SU-DHL-6 (cell line): ENCODE measurements around the gene ESF1.

Source experiments
- H2AFZ ChIP-seq: fragments of 200-600 bp; sonication (generic); 2 replicates; pipeline ENCODE4 v1.6.1; 2014; ENCODE audit warnings: low read depth, mild to moderate bottlenecking, moderate library complexity, mixed read lengths, antibody characterized with exemption, low read length; ENCODE audit not compliant: severe bottlenecking
- H3F3A ChIP-seq: fragments of 200-600 bp; shearing (Covaris generic); 2 replicates; pipeline ENCODE4 v1.6.0; 2016; ENCODE audit warnings: antibody characterized with exemption, mild to moderate bottlenecking; ENCODE audit not compliant: insufficient read depth
- H3K27ac ChIP-seq: fragments of 200-600 bp; sonication (generic); 2 replicates; pipeline ENCODE4 v1.5.1; 2016; ENCODE audit warnings: low read depth, mild to moderate bottlenecking, low read length, moderate library complexity, mixed read lengths
- H3K27me3 ChIP-seq: fragments of 200-600 bp; sonication (generic), shearing (Covaris generic); 2 replicates; pipeline ENCODE4 v1.6.0; 2014; ENCODE audit warnings: mild to moderate bottlenecking, low read length
- H3K36me3 ChIP-seq: fragments of 200-600 bp; sonication (generic); 2 replicates; pipeline ENCODE4 v1.6.1; 2014; ENCODE audit warnings: mild to moderate bottlenecking, low read length, mixed read lengths
- H3K4me2 ChIP-seq: fragments of 300-600, 200-600 bp; shearing (Covaris generic), sonication (generic); 2 replicates; pipeline ENCODE4 v1.6.0; 2014; ENCODE audit warnings: low read length, low read depth, mild to moderate bottlenecking; ENCODE audit not compliant: poor library complexity, severe bottlenecking
- H3K4me3 ChIP-seq: fragments of 200-600 bp; sonication (generic); 2 replicates; pipeline ENCODE4 v1.5.1; 2014; ENCODE audit warnings: antibody characterized with exemption, low read length, mild to moderate bottlenecking, mixed read lengths; ENCODE audit not compliant: insufficient read depth, poor library complexity, severe bottlenecking
- H3K79me2 ChIP-seq: fragments of 200-600 bp; sonication (generic); 2 replicates; pipeline ENCODE4 v1.6.1; 2014; ENCODE audit warnings: mild to moderate bottlenecking, low read length, moderate library complexity; ENCODE audit not compliant: insufficient read depth
- H3K9ac ChIP-seq: fragments of 200-600 bp; sonication (generic); 2 replicates; pipeline ENCODE4 v1.7.0; 2014; ENCODE audit warnings: mild to moderate bottlenecking, low read length
- H3K9me2 ChIP-seq: fragments of 200-600 bp; sonication (generic); replicated peaks from 2 replicates; pipeline ENCODE4 v1.6.1; 2014; ENCODE audit warnings: low read length; ENCODE audit not compliant: insufficient read depth
- H3K9me3 ChIP-seq: fragments of 200-600 bp; sonication (generic); 2 replicates; pipeline ENCODE4 v1.6.1; 2014; ENCODE audit warnings: low read length, mixed read lengths; ENCODE audit not compliant: insufficient read depth
- H4K20me1 ChIP-seq: fragments of 200-600 bp; sonication (generic); 2 replicates; pipeline ENCODE4 v1.6.1; 2014; ENCODE audit warnings: low read depth, mild to moderate bottlenecking, antibody characterized with exemption, low read length, moderate library complexity, mixed read lengths
- CTCF ChIP-seq: fragments of 200-600 bp; sonication (generic); IDR thresholded peaks from one replicate; pipeline ENCODE4 v1.5.1; 2017; ENCODE audit warnings: antibody characterized with exemption, mild to moderate bottlenecking, low read length, moderate library complexity; ENCODE audit not compliant: insufficient read depth, poor library complexity, severe bottlenecking
- EZH2phosphoT487 ChIP-seq: fragments of 200-600 bp; sonication (generic), shearing (Covaris generic); conservative IDR thresholded peaks from 2 replicates; pipeline ENCODE4 v1.6.1; 2018; ENCODE audit warnings: mild to moderate bottlenecking, antibody characterized with exemption, low read length, moderate library complexity, mixed read lengths

ESF1 gene

GRCh38 chr20:13814672-13815071 lies 30.0 kb upstream of the ESF1 start:
- no peak overlapping the region for H2AFZ ChIP-seq
- H3F3A ChIP-seq: no peaks in the 10 kb centered on the region
- no peak overlapping the region for H3K9ac ChIP-seq
- no peaks in the 10 kb centered on the region for H3K79me2 ChIP-seq
- H3K4me3 ChIP-seq: no peak overlapping the region
- H4K20me1 ChIP-seq: no peaks in the 10 kb centered on the region
- no peaks in the 10 kb centered on the region for H3K9me3 ChIP-seq
- no peak overlapping the region for H3K4me2 ChIP-seq
- no peaks in the 10 kb centered on the region for H3K9me2 ChIP-seq
- TF ChIP-seq CTCF (no peak), EZH2phosphoT487 (no peak)
- no peaks in the 10 kb centered on the region for H3K27me3 ChIP-seq
- peaks cover 11% of the 10 kb centered on the region; the same call in 1 of the 2 replicates for H3K36me3 ChIP-seq
- H3K27ac ChIP-seq: no peak overlapping the region

- H3F3A ChIP-seq: no peaks in the 10 kb centered on the region
- TF ChIP-seq EZH2phosphoT487: no peak
- TF ChIP-seq CTCF: no peak
Measured at GRCh38 chr20:13813910-13814309, 29.2 kb upstream of the ESF1 start.

GRCh38 chr20:13810446-13810845 lies 25.7 kb upstream of the ESF1 start:
- Histone ChIP-seq H4K20me1 (no peaks in the 10 kb centered on the region), H3K4me3 (no peak overlapping the region), H3K9me3 (no peaks in the 10 kb centered on the region), H3K79me2 (no peaks in the 10 kb centered on the region), H3K27ac (no peak overlapping the region), H2AFZ (no peak overlapping the region), H3K4me2 (no peak overlapping the region), H3F3A (no peaks in the 10 kb centered on the region), H3K9ac (no peak overlapping the region), H3K36me3 (peaks cover 10% of the 10 kb centered on the region; the same call in 1 of the 2 replicates), H3K27me3 (no peaks in the 10 kb centered on the region), H3K9me2 (no peaks in the 10 kb centered on the region)
- TF ChIP-seq CTCF (no peak), EZH2phosphoT487 (no peak)

More at GRCh38 chr20:13813910-13814309, 29.2 kb upstream of the ESF1 start:
- H3K9ac ChIP-seq: no peak overlapping the region
- no peaks in the 10 kb centered on the region for H3K79me2 ChIP-seq
- no peak overlapping the region for H3K27ac ChIP-seq
- H3K9me2 ChIP-seq: no peaks in the 10 kb centered on the region
- H3K36me3 ChIP-seq: peaks cover 11% of the 10 kb centered on the region; the same call in 1 of the 2 replicates
- H3K4me3 ChIP-seq: no peak overlapping the region
- no peak overlapping the region for H3K4me2 ChIP-seq
- no peak overlapping the region for H2AFZ ChIP-seq
- no peaks in the 10 kb centered on the region for H3K9me3 ChIP-seq
- H3K27me3 ChIP-seq: no peaks in the 10 kb centered on the region
- H4K20me1 ChIP-seq: no peaks in the 10 kb centered on the region
